HG02759 (cell line): ENCODE measurements around the gene FILIP1L.
A peak's percentile ranks its signal among the peaks of the same experiment; 100 is the strongest.

Experiments
- ATAC-seq: cut with Tn5 transposase; IDR thresholded peaks from one replicate; pipeline ENCODE4 v1.9.1; 2021; ENCODE audit warnings: mild to moderate bottlenecking, moderate library complexity; ENCODE audit not compliant: unreplicated experiment

Gene FILIP1L

GRCh38 chr3:100125161-100125938, 11.0 kb upstream of the FILIP1L start:
- no peak for ATAC-seq

- ATAC-seq: no peak
Measured at GRCh38 chr3:100124201-100124761, 10.0 kb upstream of the FILIP1L start.

GRCh38 chr3:100123112-100123511, 8.8 kb upstream of the FILIP1L start:
- ATAC-seq: no peak

- ATAC-seq: no peak
Measured at GRCh38 chr3:100122321-100122720, 8.0 kb upstream of the FILIP1L start.

GRCh38 chr3:100120693-100121092, 6.4 kb upstream of the FILIP1L start:
- no peak for ATAC-seq

- no peak for ATAC-seq
Measured at GRCh38 chr3:100120012-100120411, 5.7 kb upstream of the FILIP1L start.

- no peak for ATAC-seq
Measured at GRCh38 chr3:100117093-100117492, 2.8 kb upstream of the FILIP1L start.

- no peak for ATAC-seq
Measured at GRCh38 chr3:100113723-100114412, 433 bp downstream of the FILIP1L start.

GRCh38 chr3:100111728-100112127, 2.6 kb downstream of the FILIP1L start:
- no peak for ATAC-seq

GRCh38 chr3:100110162-100110561, 4.1 kb downstream of the FILIP1L start:
- no peak for ATAC-seq

- ATAC-seq: no peak
Measured at GRCh38 chr3:100108464-100109079, 5.7 kb downstream of the FILIP1L start.

- no peak for ATAC-seq
Measured at GRCh38 chr3:100107221-100107814, 7.0 kb downstream of the FILIP1L start.

GRCh38 chr3:100106531-100107141, 7.7 kb downstream of the FILIP1L start:
- ATAC-seq: no peak

- no peak for ATAC-seq
Measured at GRCh38 chr3:100106094-100106493, 8.2 kb downstream of the FILIP1L start.

GRCh38 chr3:100105501-100105900, 8.8 kb downstream of the FILIP1L start:
- peak; percentile 41 for ATAC-seq

GRCh38 chr3:100104817-100105413, 9.4 kb downstream of the FILIP1L start:
- no peak for ATAC-seq

- ATAC-seq: peak; percentile 24
Measured at GRCh38 chr3:100104442-100104798, 9.9 kb downstream of the FILIP1L start.

GRCh38 chr3:100103558-100104441, 10.5 kb downstream of the FILIP1L start:
- peak; percentile 88 for ATAC-seq

- no peak for ATAC-seq
Measured at GRCh38 chr3:100102757-100103156, 11.5 kb downstream of the FILIP1L start.
